ENCODE data around the gene WASF3.

- TF ChIP-seq CTCF (IDR thresholded peaks at IDR 0.05 in 8 of 11, conservative IDR thresholded peaks at IDR 0.05 in 3 of 11) (no peak), POLR2AphosphoS5 (IDR thresholded peaks at IDR 0.05) (no peak)
Observed at GRCh38 chr13:26561651-26562511, 4.4 kb downstream of the WASF3 start.

All from spleen (tissue), 7 donors.